ENCODE measurements around the gene PHLDA2.
"Not testable (repeated sequence)": the region's sequence is repeated elsewhere in the genome, so short reads cannot be mapped to it uniquely, and the experiment has no call there.

The PHLDA2 gene

DNA sequence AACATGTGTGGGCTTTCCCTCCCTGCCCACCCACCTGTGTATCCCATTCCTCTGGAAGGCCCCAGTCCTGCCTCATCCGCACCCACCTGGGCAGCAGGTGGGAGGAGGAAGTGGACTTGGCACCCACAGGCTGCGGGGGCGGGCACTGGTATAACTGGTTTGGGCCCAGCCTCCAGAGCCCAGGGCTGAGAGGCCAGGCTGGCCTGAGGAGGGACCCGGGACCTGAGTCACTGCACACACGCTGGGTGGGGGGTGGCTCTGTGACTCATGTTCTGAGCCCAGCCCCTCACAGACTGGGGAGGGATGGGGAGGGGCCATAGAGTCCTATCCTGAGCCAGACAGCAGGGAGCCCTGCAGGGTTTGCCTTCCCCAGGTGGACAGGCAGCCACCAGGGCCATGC is 16.7 kb downstream of the PHLDA2 start:
- no peak for DNase-seq

GRCh38 chr11:2911785-2912391 is 17.3 kb downstream of the PHLDA2 start:
- no peak for DNase-seq

DNA sequence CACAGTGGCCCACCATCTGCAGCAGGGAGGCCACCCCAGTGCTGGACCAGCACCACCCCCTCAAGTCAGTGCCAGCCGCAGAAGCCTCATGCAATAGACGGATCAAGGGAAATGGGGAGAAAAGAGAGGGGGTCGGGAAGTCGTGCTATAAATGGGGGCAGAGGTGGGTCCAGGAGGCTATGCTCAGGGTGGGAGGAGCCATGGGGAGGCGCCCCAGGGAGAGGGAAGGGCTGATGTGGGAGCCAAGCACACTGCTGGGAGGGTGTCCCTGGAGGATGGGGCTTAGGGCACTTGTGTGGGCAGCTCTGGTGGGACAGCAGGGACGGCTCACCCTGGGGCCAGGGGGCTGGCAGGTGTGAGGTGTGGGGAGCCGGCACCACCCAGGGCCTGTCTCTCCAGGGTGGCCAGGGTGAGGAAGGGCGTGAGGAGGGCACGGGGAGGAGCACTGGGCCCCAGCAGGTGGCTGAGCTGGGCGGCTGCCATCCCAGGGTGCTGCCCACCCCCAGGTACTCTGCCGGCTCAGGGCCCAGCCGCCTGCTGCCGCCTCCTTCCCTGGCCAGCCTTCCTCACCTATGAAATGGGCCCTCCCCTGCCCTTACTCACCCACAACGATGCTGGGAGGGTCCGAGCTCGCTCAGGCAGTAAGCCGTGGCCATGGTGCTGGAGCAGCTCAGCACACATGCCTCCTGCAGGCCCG is 18.0 kb downstream of the PHLDA2 start:
- DNase-seq, result no peak

DNA sequence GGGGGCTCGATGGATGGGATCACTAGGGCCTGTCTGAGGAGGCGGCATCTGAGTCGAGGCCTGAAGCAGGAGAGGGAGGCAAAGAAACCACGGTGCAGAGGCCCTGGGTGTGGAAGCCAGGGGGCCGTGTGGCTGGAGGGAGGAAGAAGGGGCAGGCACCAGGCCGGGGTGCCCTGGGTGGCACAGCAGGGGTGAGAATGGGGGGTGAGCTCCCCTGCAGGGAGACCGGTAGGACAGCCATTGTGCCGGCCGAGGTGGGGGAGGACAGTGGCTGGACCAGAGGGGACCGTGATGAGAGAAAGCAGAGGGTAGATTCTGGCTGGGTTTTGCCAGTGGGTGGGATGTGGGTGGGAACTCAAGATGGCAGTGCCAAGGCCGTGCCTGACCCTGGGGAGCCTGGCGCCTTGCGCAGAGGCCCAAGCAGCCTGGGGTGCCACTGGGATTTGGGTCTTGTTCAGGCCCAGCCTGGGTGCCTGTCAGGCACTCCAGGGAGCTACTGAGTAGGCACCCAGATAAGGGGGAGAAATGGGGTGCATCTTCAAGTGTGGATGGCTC is 18.7 kb downstream of the PHLDA2 start:
- DNase-seq, result no peak

- DNase-seq, result no peak
These were observed 19.9 kb downstream of the PHLDA2 start for GRCh38 chr11:2909133-2909902.

DNA sequence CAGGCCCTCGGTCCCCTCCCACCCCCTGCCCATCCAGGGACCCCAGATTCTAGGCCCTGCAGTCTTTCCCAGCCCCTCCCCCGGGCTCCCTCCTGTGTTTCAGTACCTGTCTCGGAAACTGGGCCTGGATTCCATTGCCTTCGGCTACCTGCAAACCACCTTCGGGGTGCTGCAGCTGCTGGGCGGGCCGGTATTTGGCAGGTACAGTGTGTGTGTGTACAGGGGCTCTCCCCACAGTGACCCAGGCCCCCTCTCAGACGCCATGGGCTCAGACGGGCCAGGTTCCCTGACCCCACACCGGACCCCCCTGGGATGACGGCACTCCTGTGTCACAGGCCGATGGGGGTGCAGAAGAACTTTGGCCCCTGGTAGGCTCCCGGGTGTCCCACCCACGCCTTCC is 21.1 kb downstream of the PHLDA2 start:
- DNase-seq, result no peak

- DNase-seq, result not testable (repeated sequence)
These were observed 23.9 kb downstream of the PHLDA2 start for GRCh38 chr11:2905299-2905698.

DNA sequence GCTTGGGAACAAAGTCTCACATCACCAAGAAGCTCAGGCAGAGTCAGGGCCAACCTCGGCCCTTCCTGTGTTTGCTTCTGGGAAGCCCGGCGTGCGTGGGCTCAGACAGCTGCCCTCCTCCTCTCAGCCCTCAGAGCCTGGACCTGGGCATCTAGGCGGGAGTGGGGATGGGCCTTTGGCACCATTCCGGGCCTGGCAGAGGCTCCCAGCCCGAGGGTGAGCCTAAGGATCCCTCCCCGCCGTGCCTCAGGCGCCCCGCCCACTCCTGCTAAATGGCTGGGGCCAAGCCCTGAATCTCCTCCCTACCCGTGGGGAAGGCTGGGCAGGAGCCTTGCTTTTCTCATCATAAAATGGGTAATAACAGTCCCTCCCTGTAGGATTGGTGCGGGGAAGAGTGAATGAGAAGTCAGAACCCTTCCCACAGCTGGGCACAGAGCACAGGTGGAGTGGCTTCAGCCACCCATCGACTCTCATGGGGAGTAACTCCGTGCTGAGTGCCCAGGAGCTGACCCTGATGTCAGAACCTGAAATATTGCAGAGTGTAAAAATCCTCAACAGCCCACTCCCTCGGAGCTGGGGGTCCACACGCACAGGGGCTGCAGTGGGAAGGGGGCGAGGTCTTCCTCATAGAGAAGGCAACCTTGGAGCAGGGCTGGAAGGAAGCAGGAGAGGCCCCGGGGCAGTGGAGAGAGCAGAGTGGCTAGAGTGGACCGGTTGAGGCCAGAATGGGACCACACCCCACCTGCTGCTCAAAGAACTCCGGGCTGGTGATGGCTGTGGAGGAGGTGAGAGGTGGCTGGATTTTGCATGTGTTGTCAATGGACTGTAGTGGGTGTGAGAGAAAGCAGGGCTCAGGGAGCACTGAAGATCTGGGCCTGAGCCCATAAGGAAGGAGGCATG is 24.8 kb downstream of the PHLDA2 start:
- no peak for DNase-seq

GRCh38 chr11:2903672-2904011 is 25.6 kb downstream of the PHLDA2 start:
- DNase-seq, result no peak

GRCh38 chr11:2902784-2903671 is 26.2 kb downstream of the PHLDA2 start:
- no peak for DNase-seq

GRCh38 chr11:2901854-2902783 is 27.1 kb downstream of the PHLDA2 start:
- peak; percentile 95 for DNase-seq

DNA sequence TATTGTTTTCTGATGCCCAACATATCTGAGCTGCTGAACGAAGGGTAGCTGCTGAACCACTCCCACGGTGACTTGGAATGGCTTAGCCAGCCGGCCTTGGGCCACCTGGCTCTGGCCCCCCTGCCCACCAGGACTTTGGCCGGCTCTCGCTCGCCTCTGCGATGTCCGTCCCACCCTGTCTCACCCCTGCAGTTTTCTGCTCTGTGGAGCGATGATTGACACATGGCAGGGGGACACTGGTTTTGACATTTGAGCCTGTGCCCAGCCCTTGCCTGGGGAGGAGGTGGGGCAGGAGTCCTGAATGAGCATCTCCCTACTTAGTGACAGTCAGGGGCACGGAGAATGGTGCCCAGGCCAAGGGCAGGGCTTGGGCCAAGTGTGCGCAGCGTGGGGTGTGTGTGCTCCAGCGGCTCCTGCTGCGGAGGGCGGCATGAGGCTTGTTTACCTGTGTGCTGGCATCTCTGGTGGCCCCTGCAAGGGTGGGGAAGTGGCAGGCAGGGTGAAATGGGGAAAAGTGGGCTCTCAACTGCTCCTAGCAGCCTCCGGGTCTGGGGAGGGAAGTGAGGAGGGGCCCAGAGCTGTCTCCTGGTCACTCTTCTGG is 27.9 kb downstream of the PHLDA2 start:
- no peak for DNase-seq

GRCh38 chr11:2899080-2899783 is 30.0 kb downstream of the PHLDA2 start:
- DNase-seq, result no peak

GRCh38 chr11:2898366-2899079 is 30.7 kb downstream of the PHLDA2 start:
- DNase-seq, result peak; percentile 65

- no peak for DNase-seq
These were observed 32.2 kb downstream of the PHLDA2 start for GRCh38 chr11:2897048-2897447.

- no peak for DNase-seq
These were observed 33.2 kb downstream of the PHLDA2 start for GRCh38 chr11:2896047-2896446.

- DNase-seq, result no peak
These were observed 35.3 kb downstream of the PHLDA2 start for GRCh38 chr11:2893935-2894334.

- peak; percentile 56 for DNase-seq
These were observed 36.2 kb downstream of the PHLDA2 start for GRCh38 chr11:2892967-2893528.

All from CD4-positive, alpha-beta T cell treated with Interleukin-21 for 1 hour (primary cell).